A673 (cell line): ENCODE results near the gene SCAMP4.

ENCODE experiments used
- EZH2 ChIP-seq: fragments of 200-600 bp; sonication (generic); IDR thresholded peaks from 2 replicates; pipeline ENCODE4 v1.6.1; 2017; ENCODE audit warnings: borderline replicate concordance, low read depth, mild to moderate bottlenecking, mixed read lengths, antibody characterized with exemption, low read length; ENCODE audit not compliant: poor library complexity, severe bottlenecking
- TF ChIP-seq, protein P1 (sequence below): fragments of 300-800, 200-600 bp; sonication (generic); conservative IDR thresholded peaks from 2 replicates; pipeline ENCODE4 v1.5.1; 2017; ENCODE audit warnings: low read depth, mild to moderate bottlenecking, antibody characterized with exemption, low read length, moderate library complexity, mixed read lengths

GRCh38 chr19:1944088-1944915 is 39.1 kb downstream of the SCAMP4 start:
- TF ChIP-seq, protein P1, sequence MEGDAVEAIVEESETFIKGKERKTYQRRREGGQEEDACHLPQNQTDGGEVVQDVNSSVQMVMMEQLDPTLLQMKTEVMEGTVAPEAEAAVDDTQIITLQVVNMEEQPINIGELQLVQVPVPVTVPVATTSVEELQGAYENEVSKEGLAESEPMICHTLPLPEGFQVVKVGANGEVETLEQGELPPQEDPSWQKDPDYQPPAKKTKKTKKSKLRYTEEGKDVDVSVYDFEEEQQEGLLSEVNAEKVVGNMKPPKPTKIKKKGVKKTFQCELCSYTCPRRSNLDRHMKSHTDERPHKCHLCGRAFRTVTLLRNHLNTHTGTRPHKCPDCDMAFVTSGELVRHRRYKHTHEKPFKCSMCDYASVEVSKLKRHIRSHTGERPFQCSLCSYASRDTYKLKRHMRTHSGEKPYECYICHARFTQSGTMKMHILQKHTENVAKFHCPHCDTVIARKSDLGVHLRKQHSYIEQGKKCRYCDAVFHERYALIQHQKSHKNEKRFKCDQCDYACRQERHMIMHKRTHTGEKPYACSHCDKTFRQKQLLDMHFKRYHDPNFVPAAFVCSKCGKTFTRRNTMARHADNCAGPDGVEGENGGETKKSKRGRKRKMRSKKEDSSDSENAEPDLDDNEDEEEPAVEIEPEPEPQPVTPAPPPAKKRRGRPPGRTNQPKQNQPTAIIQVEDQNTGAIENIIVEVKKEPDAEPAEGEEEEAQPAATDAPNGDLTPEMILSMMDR, result no peak
- TF ChIP-seq EZH2, result no peak
